Measurements from ENCODE around the gene ANKRD9. TPM values are rescaled to one million over a fixed set of nuclear protein-coding genes. Genes with fewer than 3 reads are reported as not detected.

ANKRD9 gene
- total RNA-seq, 1 donor from 2014 or later, result 24.2 TPM

GRCh38 chr14:102471921-102472790 lies 37.4 kb downstream of the ANKRD9 start:
- no peak for DNase-seq

- DNase-seq, result no peak
These were observed 40.3 kb downstream of the ANKRD9 start for GRCh38 chr14:102469261-102469660.

- no peak for DNase-seq
These were observed 44.7 kb downstream of the ANKRD9 start for GRCh38 chr14:102464846-102465341.

GRCh38 chr14:102464006-102464405 lies 45.6 kb downstream of the ANKRD9 start:
- no peak for DNase-seq

- no peak for DNase-seq
These were observed 47.2 kb downstream of the ANKRD9 start for GRCh38 chr14:102462391-102462790.

GRCh38 chr14:102461490-102462338 lies 47.9 kb downstream of the ANKRD9 start:
- no peak for DNase-seq

GRCh38 chr14:102457509-102457908 lies 52.1 kb downstream of the ANKRD9 start:
- DNase-seq, result no peak

GRCh38 chr14:102454711-102455110 lies 54.9 kb downstream of the ANKRD9 start:
- no peak for DNase-seq

- no peak for DNase-seq
These were observed 57.3 kb downstream of the ANKRD9 start for GRCh38 chr14:102452302-102452701.

Other genes starting within 250 kb of the ANKRD9 start
- gene MOK, start 204.6 kb downstream of the ANKRD9 start, total RNA-seq, result 2.7 and 3.9 TPM in 2 replicates
- 5.8 and 8.0 TPM in 2 replicates for gene ZNF839, start 190.0 kb downstream of the ANKRD9 start, total RNA-seq
- gene CINP, start 146.9 kb downstream of the ANKRD9 start, total RNA-seq, result 57.9 and 61.9 TPM in 2 replicates
- gene TECPR2, start 146.8 kb downstream of the ANKRD9 start, total RNA-seq, result 14.6 and 25.4 TPM in 2 replicates
- gene RCOR1, start 82.9 kb upstream of the ANKRD9 start, total RNA-seq, result 14.0 and 24.6 TPM in 2 replicates